HG03520 (cell line): ENCODE data around the gene ARMC9.
"Not testable (repeated sequence)": the region's sequence is repeated elsewhere in the genome, so short reads cannot be mapped to it uniquely, and the experiment has no call there.

Experiments used
- ATAC-seq: cut with Tn5 transposase; IDR thresholded peaks from one replicate; pipeline ENCODE4 v1.9.1; 2021; ENCODE audit warnings: mild to moderate bottlenecking, moderate library complexity; ENCODE audit not compliant: unreplicated experiment

The ARMC9 gene

GRCh38 chr2:231359441-231359840 is 161.0 kb downstream of the ARMC9 start:
- ATAC-seq = no peak

GRCh38 chr2:231359948-231360347 is 161.5 kb downstream of the ARMC9 start:
- no peak for ATAC-seq

GRCh38 chr2:231360401-231360800 is 162.0 kb downstream of the ARMC9 start:
- ATAC-seq = no peak

GRCh38 chr2:231360881-231361371 is 162.5 kb downstream of the ARMC9 start:
- no peak for ATAC-seq

- peak; percentile 72 for ATAC-seq
These were observed 163.5 kb downstream of the ARMC9 start for GRCh38 chr2:231361701-231362554.

GRCh38 chr2:231362555-231363184 is 164.2 kb downstream of the ARMC9 start:
- no peak for ATAC-seq

- no peak for ATAC-seq
These were observed 165.6 kb downstream of the ARMC9 start for GRCh38 chr2:231364061-231364460.

- no peak for ATAC-seq
These were observed 166.8 kb downstream of the ARMC9 start for GRCh38 chr2:231364961-231365810.

- no peak for ATAC-seq
These were observed 168.7 kb downstream of the ARMC9 start for GRCh38 chr2:231367178-231367577.

- no peak for ATAC-seq
These were observed 171.4 kb downstream of the ARMC9 start for GRCh38 chr2:231369580-231370428.

- no peak for ATAC-seq
These were observed 172.0 kb downstream of the ARMC9 start for GRCh38 chr2:231370429-231370748.

GRCh38 chr2:231370749-231371429 is 172.5 kb downstream of the ARMC9 start:
- ATAC-seq = no peak

- ATAC-seq = no peak
These were observed 173.1 kb downstream of the ARMC9 start for GRCh38 chr2:231371430-231372054.

GRCh38 chr2:231372326-231372725 is 173.9 kb downstream of the ARMC9 start:
- no peak for ATAC-seq

- no peak for ATAC-seq
These were observed 174.8 kb downstream of the ARMC9 start for GRCh38 chr2:231373184-231373583.

- no peak for ATAC-seq
These were observed 175.4 kb downstream of the ARMC9 start for GRCh38 chr2:231373786-231374349.

GRCh38 chr2:231374771-231375170 is 176.3 kb downstream of the ARMC9 start:
- ATAC-seq = no peak

GRCh38 chr2:231375994-231376615 is 177.7 kb downstream of the ARMC9 start:
- ATAC-seq = not testable (repeated sequence)

GRCh38 chr2:231376857-231377256 is 178.4 kb downstream of the ARMC9 start:
- no peak for ATAC-seq
